CMK (cell line): ENCODE data around the gene DNAH14.
"Not testable (repeated sequence)": the region's sequence is repeated elsewhere in the genome, so short reads cannot be mapped to it uniquely, and the experiment has no call there.

ENCODE experiments used
- DNase-seq: peaks from one replicate; pipeline ENCODE4 v3.0.0-alpha.2; 2010; ENCODE audit warnings: low read depth

Gene DNAH14

DNA sequence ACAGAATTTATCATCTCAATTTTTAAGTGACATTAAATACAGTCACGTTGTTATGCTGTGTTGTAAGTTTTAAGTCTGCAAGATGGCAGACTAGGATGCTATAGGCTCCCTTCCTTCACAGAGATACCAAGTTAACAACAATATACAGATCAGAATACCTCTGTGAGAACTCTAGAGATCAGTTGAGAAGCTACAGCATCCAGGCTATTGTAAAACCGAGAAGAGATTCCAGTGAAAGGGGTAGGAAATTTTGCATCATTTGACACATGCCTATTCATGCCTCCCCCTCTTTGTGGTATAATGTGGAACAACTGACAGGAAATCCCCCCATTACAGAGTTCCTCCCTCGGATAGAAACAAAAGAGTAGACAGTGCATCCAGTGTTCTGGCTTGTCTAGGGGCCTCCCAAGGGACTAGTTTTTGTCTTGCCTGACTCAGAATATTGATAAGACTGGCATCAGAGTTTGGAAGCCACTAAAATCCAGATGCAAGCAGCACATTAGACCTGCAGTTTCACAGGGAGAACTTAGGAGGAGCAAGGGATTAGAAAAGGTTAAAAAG is 417.7 kb downstream of the DNAH14 start:
- DNase-seq, result no peak

DNA sequence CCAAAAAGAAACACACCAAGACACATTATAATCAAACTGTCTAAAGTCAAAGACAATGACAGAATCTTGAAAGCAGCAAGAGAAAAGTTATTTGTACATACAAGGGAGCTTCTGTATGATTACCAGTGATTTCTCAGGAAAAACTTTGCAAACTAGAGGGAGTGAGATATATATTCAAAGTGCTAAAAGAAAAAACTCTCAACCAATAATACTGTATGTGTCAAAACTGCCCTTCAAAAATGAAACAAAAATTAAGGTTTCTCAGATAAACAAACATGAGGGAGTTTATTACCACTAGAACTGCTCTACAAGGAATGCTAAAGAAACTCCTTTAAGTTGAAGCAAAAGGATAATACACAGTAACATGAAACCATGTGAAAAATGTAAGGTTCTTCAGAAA is 418.9 kb downstream of the DNAH14 start:
- no peak for DNase-seq

DNA sequence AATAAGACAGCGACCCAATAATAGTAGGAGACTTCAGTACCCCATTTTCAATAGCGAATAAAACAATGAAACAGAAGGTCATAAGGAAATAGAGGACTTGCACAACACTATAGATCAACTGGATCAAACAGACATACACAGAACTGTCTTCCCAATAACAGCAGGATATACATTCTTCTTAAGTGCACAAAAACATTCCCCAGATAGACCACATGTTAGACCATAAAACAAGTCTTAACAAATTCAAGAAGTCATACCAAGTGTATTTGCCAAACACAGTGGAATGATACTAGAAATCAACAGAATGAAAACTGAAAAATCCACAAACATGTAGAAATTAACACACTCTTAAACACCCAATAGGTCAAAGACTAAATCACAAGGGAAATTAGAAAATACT is 420.4 kb downstream of the DNAH14 start:
- no peak for DNase-seq

DNA sequence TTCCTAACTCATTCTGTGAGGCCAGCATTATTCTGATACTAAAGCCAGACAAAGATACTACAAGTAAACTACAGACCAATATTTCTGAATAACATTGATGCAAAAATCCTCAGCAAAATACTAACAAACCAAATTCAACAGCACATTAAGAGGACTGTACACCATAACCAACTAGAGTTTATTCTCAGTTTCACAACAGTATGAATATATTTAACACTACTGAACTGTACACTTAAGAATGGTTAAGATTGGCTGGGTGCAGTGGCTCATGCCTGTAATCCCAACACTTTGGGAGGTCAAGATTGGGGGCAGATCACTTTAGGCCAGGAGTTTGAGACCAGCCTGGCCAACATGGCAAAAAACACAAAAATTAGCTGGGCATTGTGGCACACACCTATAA is 421.4 kb downstream of the DNAH14 start:
- DNase-seq, result no peak

DNA sequence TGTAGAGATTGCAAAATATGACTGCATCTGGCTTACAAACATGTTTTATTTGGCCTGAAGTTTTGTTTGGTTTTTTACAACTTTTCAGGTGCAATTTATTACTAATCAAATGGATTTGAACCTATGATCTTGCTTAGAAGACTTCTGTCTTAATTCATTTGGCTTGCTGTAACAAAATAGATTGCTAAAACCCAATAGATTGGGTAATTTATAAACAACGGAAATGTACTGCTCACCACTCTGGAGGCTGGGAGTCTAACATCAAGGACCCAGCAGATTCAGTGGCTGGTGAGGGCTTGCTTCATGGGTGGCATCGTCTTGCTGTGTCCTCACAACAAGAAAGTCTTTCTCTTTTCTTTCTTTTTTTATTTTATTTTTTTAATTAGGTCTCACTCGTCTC is 425.4 kb downstream of the DNAH14 start:
- DNase-seq, result no peak

DNA sequence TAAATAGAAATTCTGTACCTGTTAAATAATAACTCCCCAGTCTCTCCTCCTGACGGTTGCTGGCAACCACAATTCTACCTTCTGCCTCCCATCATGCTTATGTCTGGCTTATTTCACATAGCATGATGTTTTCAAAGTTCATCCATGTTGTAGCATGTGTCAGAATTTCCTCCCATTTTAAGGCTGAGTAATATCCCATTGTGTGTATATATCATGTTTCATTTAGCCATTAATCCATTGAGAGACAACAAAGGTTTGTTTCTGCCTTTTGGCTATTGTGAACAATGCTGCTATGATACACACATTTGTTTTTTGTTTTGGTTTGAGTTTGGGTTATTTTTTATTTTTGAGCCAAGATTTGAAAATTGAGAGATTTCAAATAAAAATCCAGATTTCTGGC is 426.4 kb downstream of the DNAH14 start:
- DNase-seq, result no peak

DNA sequence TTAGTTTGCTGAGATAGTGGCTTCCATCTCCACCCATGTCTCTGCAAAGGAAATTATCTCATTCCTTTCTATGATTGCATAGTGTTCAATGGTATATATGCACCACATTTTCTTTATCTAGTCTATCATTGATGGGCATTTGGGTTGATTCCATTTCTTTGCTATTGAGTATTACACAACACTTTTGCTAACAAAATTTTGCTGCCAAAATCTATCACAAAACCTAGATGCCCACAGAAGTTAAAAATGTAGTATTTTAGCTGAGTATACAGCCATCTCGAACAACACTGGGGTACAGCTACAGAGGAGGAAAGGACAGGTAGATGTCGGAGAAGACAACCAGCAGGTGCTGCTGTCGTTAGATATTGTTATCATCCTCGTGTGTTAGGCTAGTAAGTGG is 430.6 kb downstream of the DNAH14 start:
- no peak for DNase-seq

DNA sequence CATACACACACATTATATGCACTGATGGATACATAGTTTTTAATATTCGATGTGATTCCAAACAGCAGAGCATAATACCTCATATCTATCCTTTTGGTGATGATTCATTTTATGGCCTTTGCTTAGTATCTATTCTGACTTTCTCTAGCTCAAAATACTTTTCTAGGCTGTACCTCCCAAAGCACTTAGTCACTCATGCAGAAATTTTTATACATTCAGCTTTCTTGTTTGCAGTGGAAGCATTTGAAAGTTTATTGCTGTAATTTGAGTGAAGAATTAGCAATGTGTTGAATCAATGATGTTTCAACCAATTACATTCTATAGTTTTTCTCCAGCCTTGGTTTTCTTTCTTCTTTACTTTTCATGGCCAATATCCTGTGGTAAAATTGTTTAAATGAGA is 431.7 kb downstream of the DNAH14 start:
- DNase-seq, result no peak

DNA sequence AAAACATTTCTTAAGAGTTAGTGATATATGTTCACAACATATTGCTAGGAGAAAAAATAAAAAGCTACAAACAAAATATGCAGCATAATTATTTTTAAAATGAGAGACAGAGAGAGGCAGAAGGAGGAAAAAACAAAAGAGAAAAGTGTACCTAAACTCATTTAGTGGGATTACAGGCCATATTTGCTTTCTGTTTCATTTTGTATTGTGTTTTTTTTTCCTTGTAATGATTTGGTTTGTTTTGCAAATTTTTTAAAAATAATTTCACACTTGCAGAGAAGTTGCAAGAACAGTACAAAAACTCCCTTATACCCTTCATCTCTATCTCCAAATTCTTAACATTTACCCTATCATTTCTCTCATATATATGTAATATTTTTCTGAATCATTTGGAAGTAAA is 433.3 kb downstream of the DNAH14 start:
- no peak for DNase-seq

DNA sequence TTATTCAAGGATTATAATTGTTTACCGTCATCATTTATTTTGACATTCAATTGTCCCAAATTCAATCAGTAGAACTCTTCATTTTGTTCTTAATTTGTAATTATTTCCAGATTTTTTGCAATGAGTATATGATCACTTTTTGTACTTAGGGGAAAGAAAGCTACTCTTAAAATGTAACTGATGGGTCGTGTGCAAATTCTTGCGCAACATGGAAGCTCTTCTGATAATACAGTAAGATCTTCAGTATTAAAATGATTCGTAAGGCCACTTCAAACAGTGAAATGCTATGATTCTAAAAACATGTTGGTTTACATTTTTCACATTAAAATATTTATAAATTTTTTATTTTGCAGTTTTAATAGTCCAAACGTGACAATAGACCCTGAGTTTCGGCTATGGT is 435.0 kb downstream of the DNAH14 start:
- no peak for DNase-seq

DNA sequence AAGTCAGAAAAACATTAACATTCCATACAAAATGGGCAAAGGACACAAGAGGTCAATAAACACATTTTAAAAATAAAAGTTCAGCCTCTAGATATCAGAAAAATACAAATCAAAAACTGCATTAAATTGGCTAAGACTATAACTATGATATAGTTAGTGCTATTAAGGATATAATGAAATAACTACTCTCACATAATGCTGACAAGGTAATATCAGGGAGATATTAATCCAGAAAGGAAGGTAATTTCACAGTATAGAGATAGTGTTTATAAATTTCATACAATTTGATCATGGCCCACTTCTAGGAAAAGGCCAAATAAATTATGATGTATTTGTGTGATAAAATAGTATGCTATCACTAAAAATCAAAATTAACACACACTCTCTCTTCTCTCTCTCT is 436.5 kb downstream of the DNAH14 start:
- no peak for DNase-seq

DNA sequence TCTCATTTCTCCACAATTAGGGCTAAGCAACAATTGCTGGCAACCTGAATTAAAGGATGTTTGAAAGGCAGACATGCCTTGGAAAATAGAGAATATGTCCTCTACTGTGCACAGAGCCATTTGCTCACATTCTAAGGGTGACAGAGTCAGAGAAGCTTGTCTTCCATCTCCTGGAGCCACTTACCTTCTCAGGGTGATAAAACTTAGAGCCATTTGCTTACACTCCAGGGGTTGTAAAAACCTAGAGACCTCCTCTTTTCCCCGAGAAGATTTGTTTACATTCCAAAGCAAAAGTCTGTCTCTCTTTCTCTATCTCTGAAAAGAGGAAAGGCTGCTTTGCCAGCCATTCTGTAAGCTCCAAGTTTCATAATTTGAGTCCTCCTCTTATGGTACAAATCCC is 437.1 kb downstream of the DNAH14 start:
- no peak for DNase-seq

DNA sequence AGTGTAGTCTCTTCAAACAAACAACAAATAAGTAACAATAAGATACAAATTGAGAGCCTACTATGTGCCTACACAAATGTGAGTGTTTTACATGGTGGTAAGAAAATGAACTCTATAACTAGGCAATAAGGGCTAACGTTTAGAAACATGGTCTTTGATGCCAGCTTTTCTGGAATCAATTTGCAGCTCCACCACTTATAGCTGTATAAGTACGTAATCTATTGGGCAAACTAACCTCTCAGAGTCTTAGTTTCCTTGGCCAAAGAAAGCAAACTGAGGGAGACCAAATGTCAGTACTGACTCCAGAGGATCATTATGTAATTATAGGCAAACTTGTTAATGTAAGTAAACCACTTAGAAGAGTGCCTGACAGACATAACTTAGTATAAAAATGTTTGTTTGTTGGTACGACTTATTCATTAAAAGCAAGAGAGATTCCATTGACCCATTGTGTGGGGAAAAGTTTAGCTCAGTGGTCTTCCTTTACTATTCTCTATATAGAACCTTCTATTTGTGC is 438.6 kb downstream of the DNAH14 start:
- DNase-seq, result no peak

DNA sequence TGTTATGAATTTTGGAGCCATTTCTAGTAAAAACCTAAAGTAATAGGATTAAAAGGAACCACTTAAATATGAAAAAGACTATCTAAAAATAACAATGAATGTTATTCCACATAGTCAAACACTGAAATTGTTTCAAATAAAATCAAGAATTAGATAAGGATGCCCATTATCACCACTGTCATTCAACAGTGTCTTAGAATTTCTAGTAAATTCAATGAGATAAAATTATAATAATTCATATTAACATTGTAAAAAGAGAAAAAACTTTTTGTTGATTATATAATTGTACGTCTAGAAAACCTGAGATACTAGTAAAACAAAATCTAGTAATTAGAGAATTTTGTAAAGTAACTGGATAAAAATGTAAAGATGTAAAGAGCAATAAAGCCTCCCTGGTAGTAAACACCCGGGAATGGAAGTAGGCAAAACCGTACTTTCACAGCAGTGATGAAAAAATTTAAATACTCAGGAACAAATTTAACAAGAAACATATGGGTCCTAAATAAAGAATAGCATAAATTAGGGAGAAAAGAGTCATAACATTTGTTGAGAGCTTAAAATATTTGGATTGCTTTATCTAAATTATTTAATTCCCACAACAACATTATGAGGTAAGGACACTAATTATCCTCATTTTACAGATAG is 442.0 kb downstream of the DNAH14 start:
- DNase-seq, result no peak

DNA sequence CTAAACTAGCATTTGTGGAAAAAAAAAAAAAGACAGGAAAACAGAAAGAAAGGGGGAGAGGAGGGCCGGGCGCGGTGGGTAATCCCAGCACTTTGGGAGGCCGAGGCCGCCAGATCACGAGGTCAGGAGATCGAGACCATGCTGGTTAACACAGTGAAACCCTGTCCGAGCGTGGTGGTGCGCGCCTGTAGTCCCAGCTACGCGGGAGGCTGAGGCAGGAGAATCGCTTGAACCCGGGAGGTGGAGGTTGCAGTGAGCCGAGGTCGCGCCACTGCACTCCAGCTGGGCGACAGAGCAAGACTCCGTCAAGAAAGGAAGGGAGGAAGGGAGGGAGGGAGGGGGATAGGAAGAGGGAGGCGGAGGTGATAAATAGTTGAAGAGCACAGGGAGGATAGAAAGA is 443.7 kb downstream of the DNAH14 start:
- no peak for DNase-seq

DNA sequence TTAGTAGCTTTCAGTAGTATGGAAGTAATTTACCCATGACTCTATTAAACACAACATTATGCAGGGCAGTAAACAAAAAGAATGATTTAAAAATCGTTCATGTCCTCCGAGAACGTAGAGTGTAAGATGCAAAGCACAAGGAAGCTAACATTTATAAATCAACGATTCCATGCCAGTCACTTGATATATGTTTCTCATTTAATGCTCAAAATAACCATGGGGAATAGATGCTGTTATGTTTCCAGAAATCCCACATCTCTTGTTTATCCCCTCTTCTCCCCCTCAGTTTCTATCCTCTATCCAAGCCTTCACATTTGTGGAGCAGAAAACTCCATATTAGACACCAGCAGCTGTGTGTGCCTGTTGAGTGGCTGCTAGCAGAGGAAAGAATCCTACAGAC is 445.5 kb downstream of the DNAH14 start:
- DNase-seq, result no peak

DNA sequence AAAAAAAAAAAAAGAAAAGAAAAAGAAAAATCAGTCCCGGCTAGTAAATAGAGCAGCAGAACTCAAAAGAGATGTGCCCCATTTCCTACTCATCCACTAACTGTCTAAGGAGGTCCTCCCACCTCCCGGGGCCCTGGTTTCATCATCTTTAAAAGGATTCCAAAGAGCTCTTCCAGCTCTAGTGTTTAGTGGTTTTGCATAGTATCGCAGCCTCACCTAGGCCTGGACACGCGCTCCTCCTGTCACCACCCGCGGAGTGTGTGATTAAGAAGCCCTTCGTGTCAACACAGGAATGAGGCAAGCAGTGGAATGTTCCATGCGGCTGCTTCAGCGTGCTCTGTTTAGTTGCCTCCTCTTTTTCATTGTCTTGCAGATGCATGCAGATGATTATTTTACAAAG is 449.4 kb downstream of the DNAH14 start:
- DNase-seq, result no peak

DNA sequence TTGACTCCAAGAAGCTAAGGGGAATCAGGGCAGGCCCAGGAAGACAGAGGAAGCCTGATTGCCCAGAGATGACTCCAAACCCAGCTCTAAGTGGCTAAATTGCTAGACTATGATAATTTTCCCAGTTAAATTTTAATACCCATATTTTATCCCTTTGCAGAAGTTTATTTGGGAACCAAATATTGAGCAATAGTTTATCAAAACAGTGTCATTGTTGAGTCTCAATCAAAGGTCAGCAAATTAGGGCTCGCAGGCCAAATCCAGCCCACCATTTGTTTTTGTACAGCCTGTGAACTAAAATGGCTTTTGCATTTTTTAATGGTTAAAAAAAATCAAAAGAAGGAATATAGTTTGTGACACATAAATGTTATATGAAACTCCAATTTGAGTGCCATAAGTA is 451.2 kb downstream of the DNAH14 start:
- no peak for DNase-seq

DNA sequence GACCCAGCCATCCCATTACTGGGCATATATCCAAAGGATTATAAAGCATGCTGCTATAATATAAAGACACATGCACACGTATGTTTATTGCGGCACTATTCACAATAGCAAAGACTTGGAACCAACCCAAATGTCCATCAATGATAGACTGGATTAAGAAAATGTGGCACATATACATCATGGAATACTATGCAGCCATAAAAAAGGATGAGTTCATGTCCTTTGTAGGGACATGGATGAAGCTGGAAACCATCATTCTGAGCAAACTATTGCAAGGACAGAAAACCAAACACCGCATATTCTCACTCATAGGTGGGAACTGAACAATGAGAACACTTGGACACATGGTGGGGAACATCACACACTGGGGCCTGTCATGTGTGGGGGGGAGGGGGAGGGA is 457.4 kb downstream of the DNAH14 start:
- not testable (repeated sequence) for DNase-seq

DNA sequence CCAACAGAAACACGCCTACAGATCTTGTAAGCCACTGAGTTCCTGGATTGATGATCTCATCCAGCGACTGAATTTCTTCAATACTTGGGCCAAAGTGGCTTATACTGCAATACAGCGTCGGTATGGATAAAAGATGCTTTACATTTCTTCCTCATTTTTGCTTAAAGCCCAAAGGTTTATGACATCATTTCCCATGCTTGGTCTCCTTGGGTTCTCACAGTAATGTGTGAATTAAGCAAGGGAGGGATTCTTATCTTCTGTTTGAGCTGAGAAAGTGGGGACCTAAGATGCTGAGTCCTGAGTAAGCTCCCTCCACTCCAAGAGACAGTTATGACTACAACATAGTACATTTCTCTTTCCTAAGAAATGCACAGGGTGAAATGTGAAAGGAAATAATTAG is 458.9 kb downstream of the DNAH14 start:
- no peak for DNase-seq

DNA sequence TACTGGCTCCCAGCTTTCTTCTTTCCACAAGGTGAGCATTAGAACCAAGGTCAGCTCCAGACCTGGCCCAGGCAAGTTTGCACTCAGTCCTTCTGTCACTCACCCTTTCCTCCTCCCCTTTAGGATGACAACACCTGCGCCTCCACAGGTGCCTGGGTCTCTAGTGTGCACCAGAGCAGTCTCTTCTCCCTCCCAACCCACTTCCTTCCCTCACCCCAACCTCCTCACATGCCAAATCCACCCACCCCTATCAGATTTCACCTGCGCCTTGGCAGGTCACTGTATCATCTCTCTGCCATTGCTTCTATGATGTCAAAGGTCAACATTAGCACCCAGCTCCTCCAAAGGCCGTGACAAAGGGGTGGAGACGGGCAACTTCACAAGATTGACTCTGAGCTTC is 460.4 kb downstream of the DNAH14 start:
- no peak for DNase-seq

DNA sequence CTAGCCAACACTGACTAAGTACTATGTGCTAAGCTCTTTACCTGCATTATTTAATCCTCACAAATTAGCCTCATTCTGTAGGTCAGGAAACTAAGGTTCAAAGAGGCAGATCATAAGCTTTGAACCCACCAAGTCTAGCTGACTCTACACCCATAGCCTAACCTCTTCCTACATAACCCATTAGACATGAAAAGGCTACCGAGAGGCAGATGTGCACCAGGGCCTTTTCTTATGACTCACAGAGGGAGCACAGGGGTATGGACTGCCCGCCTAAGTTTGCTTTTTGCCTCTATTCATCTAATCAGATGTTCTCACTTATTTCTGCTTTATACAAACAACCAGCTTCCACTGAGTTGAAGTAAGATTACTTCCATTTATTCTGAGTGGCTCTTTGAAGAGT is 466.9 kb downstream of the DNAH14 start:
- DNase-seq, result no peak

DNA sequence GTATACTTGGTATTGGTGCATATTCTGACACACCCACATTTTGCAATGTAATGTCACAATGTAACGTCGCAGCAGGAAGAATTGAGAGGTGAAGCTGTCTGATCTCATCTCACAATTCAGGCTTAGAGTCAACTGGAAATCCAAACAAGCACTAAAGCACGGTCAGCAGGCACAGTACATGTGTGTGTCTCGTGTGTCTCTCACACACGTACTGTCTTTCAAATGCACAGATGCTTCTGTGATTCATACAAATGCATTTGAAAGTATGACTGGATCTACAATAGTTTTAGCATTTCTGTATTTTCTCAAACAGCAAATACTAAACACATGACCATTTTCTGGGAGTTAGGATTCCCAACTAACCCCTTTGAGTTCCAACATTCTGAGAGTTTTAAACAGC is 471.5 kb downstream of the DNAH14 start:
- DNase-seq, result no peak

DNA sequence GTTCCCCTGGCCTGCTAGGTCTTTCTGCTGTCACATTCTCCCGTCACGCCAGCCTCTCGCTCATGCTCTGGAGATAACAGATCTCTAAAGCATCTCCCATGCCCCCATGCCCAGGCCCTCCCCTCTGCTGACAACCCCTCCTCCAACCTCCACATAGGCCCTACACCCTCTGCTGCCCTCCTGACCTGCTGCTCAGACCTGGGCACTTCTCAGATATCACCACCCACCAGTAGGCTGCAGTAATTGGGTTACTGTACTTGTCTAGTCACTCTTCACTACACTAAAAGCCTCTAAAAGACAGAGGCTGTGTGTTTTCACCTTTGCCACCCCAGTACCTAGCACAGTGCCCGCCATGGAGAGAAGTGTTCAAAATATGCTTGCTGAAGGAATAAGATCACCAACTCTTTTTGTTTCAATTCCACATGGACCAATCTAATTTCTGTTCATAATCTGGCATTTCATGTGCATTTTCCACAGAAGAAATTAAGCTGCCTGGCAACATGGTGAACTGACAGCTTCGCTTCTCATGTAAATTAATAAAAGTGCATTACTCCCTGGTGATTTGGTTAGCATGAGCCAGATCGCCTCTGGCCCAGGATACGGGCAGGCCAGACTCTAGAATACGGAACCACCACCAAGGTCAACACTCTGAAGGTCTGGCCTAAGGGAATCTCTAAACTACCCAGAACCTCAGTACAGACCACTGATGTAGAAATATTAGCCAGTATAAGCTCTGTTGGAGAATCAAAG is 477.7 kb downstream of the DNAH14 start:
- DNase-seq, result no peak
